ENCODE data around the gene GPR137B.

GRCh38 chr1:236147068-236147467 is 4.7 kb downstream of the GPR137B start:
- no peak for TF ChIP-seq CTCF (IDR thresholded peaks at IDR 0.05)
- TF ChIP-seq POLR2A (IDR thresholded peaks at IDR 0.05), result no peak

All from heart left ventricle (tissue), 13 donors.